Stomach (tissue), 9 donors: Measurements from ENCODE around the gene SDHA. TPM values are rescaled to one million over a fixed set of nuclear protein-coding genes. Genes with fewer than 3 reads are reported as not detected.

Experiments used
- DNase-seq, 2 donors: peaks; one replicate each; pipeline versions ENCODE4 v3.0.0 to v3.0.0-alpha.2; 2013 to 2019
- H3K27ac ChIP-seq, 5 donors: fragments of 200-600 bp in 4 of 5; sonication (generic) in 4 of 5; one replicate each; pipeline ENCODE4 v1.5.1; 2013 to 2019; ENCODE audit warnings: mild to moderate bottlenecking in 1 of 5, moderate library complexity in 1 of 5
- H3K27me3 ChIP-seq, 3 donors: fragments of 200-600 bp; sonication (generic); one replicate each; pipeline ENCODE4 v1.5.1; 2017 to 2019; ENCODE audit warnings: mixed run types in 1 of 3
- H3K36me3 ChIP-seq, 4 donors: fragments of 200-600 bp; sonication (generic); 1 replicate in 3 of 4; 2 replicates in 1 of 4; pipeline ENCODE4 v1.5.1; 2016 to 2019
- H3K4me1 ChIP-seq, 4 donors: fragments of 200-600 bp; sonication (generic); one replicate each; pipeline ENCODE4 v1.5.1; 2016 to 2019
- H3K4me3 ChIP-seq, 4 donors: fragments of 200-600 bp; sonication (generic) in 3 of 4; one replicate each; pipeline ENCODE4 v1.5.1; 2016 to 2019; ENCODE audit warnings: mild to moderate bottlenecking in 1 of 4
- H3K9me3 ChIP-seq, 4 donors: fragments of 200-600 bp; sonication (generic); one replicate each; pipeline ENCODE4 v1.5.1; 2016 to 2019
- EP300 ChIP-seq: sonication (generic); formaldehyde crosslinking; IDR thresholded peaks from one replicate; pipeline ENCODE4 v1.6.1; 2017; ENCODE audit warnings: antibody characterized with exemption
- POLR2A ChIP-seq, 4 donors: fragments of 450-650 bp; IDR thresholded peaks; one replicate each; pipeline ENCODE4 v1.6.1; 2016; ENCODE audit warnings: antibody characterized with exemption in 4 of 4, control low read depth in 2 of 4, mild to moderate bottlenecking in 1 of 4, moderate library complexity in 1 of 4
- POLR2AphosphoS5 ChIP-seq, 3 donors: sonication (generic); formaldehyde crosslinking; IDR thresholded peaks; one replicate each; pipeline ENCODE4 v1.6.1; 2016; ENCODE audit warnings: antibody characterized with exemption in 3 of 3
- WGBS, 5 donors: extraction: QIAGEN DNeasy Blood & Tissue Kit in 3 of 5; methylation state at CpG; one replicate each; pipeline versions ENCODE4 v1.1.5 to v1.1.7; 2013 to 2018; 5-methylcytosine and 5-hydroxymethylcytosine counted together
- intact Hi-C: fragments of 100-400 bp; cut with DNase I; formaldehyde crosslinking; loops from one replicate; pipeline ENCODE4 v1.15.1; 2023; ENCODE audit warnings: low total_unique reads
- polyA plus RNA-seq, 3 donors: library from polyadenylated mRNA; stranded (reverse); fragments of 200-250 nt; gene quantifications; one replicate each; pipeline ENCODE4 v1.2.3, GENCODE V29; 2013
- total RNA-seq, 5 donors: library from RNA; depleted of rRNA; stranded (reverse); fragments of >200 nt; gene quantifications; one replicate each; pipeline versions ENCODE4 v1.1.0 to v1.2.3, GENCODE V29; 2014 to 2016
- TF ChIP-seq, protein P1 (sequence below), 7 experiments: fragments of 450-650 bp in 4 of 7; fragments of 200-600 bp in 3 of 7; sonication (generic) in 3 of 7; IDR thresholded peaks; one replicate each; pipeline ENCODE4 v1.5.1; 2016 to 2019; ENCODE audit warnings: antibody characterized with exemption in 7 of 7, control low read depth in 2 of 7, mild to moderate bottlenecking in 1 of 7
- donor health status: healthy with polysubstance abuse.
- donor health status: Bipolar disorder and iron deficiency.
- donor health status: healthy.

The SDHA gene
- total and polyA plus RNA-seq, 8 donors = 78.8 to 509 (median 111) TPM

GRCh38 chr5:181566-181965 is 36.6 kb upstream of the SDHA start:
- TF ChIP-seq POLR2A (IDR thresholded peaks at IDR 0.05) = no peak
- TF ChIP-seq, protein P1, sequence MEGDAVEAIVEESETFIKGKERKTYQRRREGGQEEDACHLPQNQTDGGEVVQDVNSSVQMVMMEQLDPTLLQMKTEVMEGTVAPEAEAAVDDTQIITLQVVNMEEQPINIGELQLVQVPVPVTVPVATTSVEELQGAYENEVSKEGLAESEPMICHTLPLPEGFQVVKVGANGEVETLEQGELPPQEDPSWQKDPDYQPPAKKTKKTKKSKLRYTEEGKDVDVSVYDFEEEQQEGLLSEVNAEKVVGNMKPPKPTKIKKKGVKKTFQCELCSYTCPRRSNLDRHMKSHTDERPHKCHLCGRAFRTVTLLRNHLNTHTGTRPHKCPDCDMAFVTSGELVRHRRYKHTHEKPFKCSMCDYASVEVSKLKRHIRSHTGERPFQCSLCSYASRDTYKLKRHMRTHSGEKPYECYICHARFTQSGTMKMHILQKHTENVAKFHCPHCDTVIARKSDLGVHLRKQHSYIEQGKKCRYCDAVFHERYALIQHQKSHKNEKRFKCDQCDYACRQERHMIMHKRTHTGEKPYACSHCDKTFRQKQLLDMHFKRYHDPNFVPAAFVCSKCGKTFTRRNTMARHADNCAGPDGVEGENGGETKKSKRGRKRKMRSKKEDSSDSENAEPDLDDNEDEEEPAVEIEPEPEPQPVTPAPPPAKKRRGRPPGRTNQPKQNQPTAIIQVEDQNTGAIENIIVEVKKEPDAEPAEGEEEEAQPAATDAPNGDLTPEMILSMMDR (IDR thresholded peaks at IDR 0.05) = no peak
- H3K36me3 ChIP-seq = no peaks in the 10 kb centered on the region
- intact Hi-C loops = no loop called here
- WGBS, 5 donors = 89 to 97% (median 90%) methylated on average over 9 to 22 of the region's 22 CpGs
- peaks cover 0 to 11% (median 0%) of the 10 kb centered on the region in 3 donors for H3K27me3 ChIP-seq
- no peak overlapping the region for H3K27ac ChIP-seq
- no peak for DNase-seq
- peaks cover 0 to 5% (median 0%) of the 10 kb centered on the region in 4 donors for H3K4me1 ChIP-seq
- no peaks in the 10 kb centered on the region for H3K9me3 ChIP-seq
- H3K4me3 ChIP-seq = no peak overlapping the region

- intact Hi-C loops = no loop called here
- no peak for DNase-seq
- H3K4me3 ChIP-seq = no peak overlapping the region
- no peak overlapping the region for H3K27ac ChIP-seq
- H3K36me3 ChIP-seq = no peaks in the 10 kb centered on the region
- peaks cover 0 to 5% (median 0%) of the 10 kb centered on the region in 4 donors for H3K4me1 ChIP-seq
- no peaks in the 10 kb centered on the region for H3K9me3 ChIP-seq
- WGBS, 5 donors = 92 to 98% (median 95%) methylated on average over 10 to 12 of the region's 12 CpGs
- TF ChIP-seq EP300 (no peak), POLR2AphosphoS5 (IDR thresholded peaks at IDR 0.05) (no peak)
- H3K27me3 ChIP-seq = peaks cover 0 to 13% (median 0%) of the 10 kb centered on the region in 3 donors
Measured at GRCh38 chr5:182126-182525, 36.0 kb upstream of the SDHA start.

- no peak for TF ChIP-seq POLR2AphosphoS5 (IDR thresholded peaks at IDR 0.05)
- no peak for TF ChIP-seq POLR2A (IDR thresholded peaks at IDR 0.05)
- TF ChIP-seq EP300 = no peak
- TF ChIP-seq, protein P1 (IDR thresholded peaks at IDR 0.05) = no peak
- no peak for DNase-seq
- intact Hi-C loops = no loop called here
- WGBS, 5 donors = 59 to 82% (median 70%) methylated on average over 7 of the region's 7 CpGs
- Histone ChIP-seq H3K36me3 (no peaks in the 10 kb centered on the region), H3K4me1 (peaks cover 6 to 20% (median 10%) of the 10 kb centered on the region in 4 donors), H3K27ac (no peak overlapping the region), H3K4me3 (no peak overlapping the region), H3K27me3 (peaks cover 0 to 19% (median 0%) of the 10 kb centered on the region in 3 donors), H3K9me3 (no peaks in the 10 kb centered on the region)
Measured at GRCh38 chr5:184471-184870, 33.6 kb upstream of the SDHA start.

DNA sequence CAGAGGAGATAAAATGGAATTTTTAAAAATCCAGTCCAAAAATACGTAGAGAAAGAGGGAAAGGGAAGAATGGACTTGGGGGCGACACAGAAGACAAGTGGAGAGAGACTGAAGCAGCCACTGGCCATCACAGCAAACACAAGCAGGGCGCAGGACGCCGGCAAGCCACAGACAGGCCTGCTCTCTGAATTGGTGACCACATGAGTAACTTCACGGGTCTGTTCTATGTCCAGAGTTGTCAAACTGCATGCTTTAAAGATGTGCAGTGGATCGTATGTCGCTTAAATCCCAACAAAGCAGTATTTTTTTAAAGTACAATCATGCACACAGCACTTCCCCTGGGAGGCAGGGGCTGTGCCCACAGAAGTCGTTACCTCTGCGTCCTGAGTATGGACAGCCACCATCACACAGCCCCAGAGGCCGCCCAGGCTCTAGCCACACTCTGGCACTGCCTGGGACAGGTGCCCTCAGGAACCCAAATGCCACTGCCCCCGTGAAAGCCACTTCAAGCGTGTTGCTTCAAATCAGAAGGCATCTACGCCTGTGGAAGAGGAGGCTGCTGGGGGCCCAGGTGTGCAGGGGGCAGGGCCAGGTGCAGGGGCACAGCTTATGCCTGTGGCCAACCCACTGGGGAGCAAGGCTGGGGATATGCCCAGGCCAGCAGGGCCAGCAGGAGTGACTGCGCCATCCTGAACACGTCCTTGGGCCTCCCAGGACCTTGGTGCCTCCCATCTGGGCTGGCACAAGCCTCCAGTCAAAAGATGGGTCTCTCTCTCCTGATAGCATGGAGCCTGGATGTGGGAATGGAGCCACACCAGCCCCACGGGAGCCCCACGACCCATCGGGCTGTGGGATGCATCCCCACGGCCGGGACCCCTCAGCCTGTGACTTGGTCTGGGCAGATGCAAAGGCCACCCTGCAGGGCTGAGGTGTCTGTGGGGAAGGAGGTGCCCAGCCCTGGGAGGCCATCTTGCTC is 32.7 kb upstream of the SDHA start:
- intact Hi-C loops = no loop called here
- DNase-seq = peak in 1 of 2 donors; percentile 39

More for the DNA sequence above, 32.7 kb upstream of the SDHA start:
- TF ChIP-seq POLR2AphosphoS5 (IDR thresholded peaks at IDR 0.05) (no peak), EP300 (no peak), POLR2A (IDR thresholded peaks at IDR 0.05) (no peak)
- TF ChIP-seq, protein P1 (IDR thresholded peaks at IDR 0.05) = no peak
- WGBS, 5 donors = 78 to 91% (median 84%) methylated on average over 18 to 21 of the region's 21 CpGs
- no peak overlapping the region for H3K27ac ChIP-seq
- H3K36me3 ChIP-seq = no peaks in the 10 kb centered on the region
- peaks cover 0 to 25% (median 0%) of the 10 kb centered on the region in 3 donors for H3K27me3 ChIP-seq
- no peak overlapping the region for H3K4me3 ChIP-seq
- H3K9me3 ChIP-seq = no peaks in the 10 kb centered on the region
- H3K4me1 ChIP-seq = peaks cover 6 to 24% (median 13%) of the 10 kb centered on the region in 4 donors
